Measurements from ENCODE around the gene NCOR2. TPM values are rescaled to one million over a fixed set of nuclear protein-coding genes. Genes with fewer than 3 reads are reported as not detected.

NCOR2 gene
- total RNA-seq, 1 donor from 2014 or later: 336 TPM

DNA sequence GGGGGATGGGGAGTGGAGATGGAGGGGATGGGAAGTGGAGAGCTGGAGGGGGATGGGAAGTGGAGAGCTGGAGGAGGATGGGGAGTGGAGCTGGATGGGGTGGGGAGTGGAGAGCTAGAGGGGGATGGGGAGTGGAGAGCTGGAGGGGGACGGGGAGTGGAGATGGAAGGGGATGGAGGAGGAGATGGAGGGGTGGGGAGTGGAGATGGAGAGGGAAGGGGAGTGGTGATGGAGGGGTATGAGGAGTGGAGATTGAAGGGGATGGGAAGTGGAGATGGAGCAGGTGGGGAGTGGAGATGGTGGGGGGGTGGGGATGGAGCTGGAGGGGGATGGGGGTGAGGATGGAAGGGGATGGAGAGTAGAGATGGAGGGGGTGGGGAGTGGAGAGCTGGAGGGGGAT, 26.1 kb downstream of the NCOR2 start:
- no peak for DNase-seq (ENCODE audit: low spot score in 2 of 2, unreplicated experiment in 2 of 2)
- no peaks in the 10 kb centered on the region for H3K27me3 Mint-ChIP-seq (ENCODE audit: low read depth)
- no peak overlapping the region for H3K27ac Mint-ChIP-seq
- peaks cover 6% of the 10 kb centered on the region for H3K36me3 Mint-ChIP-seq
- H3K9me3 Mint-ChIP-seq: no peaks in the 10 kb centered on the region
- H3K4me1 Mint-ChIP-seq: peaks cover 50% of the 10 kb centered on the region
- no peak overlapping the region for H3K4me3 Mint-ChIP-seq
- TF ChIP-seq CTCF (IDR thresholded peaks at IDR 0.05; ENCODE audit: unreplicated experiment): no peak

DNA sequence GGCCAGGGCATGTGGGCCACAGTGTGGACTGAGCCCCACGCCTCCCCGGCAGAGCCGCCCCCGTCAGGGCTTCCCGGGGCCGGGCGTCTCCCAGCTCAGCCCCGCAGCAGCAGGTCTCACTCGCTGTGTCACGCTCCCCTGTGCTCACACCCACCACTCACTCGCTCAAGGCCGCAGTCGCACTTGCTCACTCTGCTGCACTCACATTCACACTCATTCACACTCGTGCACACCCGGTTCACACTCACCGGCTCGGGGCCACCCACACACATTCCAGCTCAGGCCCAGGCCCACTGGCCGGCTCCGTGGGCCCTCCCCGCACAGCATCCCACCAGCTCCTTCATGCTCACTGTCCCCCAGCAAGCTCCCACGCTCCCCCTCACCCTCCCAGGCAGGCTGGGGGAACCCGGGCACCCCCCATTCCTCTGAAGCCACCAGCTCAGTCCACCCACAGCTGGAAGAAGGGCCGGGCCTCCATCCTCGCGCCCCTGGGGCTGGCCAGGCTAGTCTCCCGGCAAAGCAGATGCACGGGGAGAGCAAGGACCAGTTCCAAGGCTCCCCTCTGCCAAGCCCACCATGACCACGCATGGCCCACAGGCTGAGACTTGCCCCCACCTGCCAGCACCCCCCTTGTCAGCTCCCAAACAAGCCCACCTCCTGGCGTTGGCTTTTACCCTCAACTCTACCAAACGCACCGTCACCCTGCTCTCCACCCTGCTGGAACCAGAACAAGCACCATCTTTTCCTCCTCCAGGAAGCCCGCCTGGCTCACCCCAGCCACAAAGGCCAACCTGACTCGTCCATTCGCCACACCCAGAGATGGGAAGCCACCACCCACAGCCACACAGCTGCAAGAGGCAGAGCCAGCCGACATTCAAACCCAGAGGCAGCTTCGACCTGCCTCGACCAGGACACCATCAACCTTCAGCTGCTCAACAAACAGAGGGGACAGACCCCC, 28.0 kb downstream of the NCOR2 start:
- Mint-ChIP-seq H3K36me3 (peaks cover 7% of the 10 kb centered on the region), H3K27me3 (ENCODE audit: low read depth) (no peaks in the 10 kb centered on the region), H3K27ac (peak overlapping the region; percentile 71), H3K4me1 (peaks cover 45% of the 10 kb centered on the region), H3K9me3 (no peaks in the 10 kb centered on the region), H3K4me3 (no peak overlapping the region)
- no peak for DNase-seq (ENCODE audit: low spot score in 2 of 2, unreplicated experiment in 2 of 2)
- no peak for TF ChIP-seq CTCF (IDR thresholded peaks at IDR 0.05; ENCODE audit: unreplicated experiment)

DNA sequence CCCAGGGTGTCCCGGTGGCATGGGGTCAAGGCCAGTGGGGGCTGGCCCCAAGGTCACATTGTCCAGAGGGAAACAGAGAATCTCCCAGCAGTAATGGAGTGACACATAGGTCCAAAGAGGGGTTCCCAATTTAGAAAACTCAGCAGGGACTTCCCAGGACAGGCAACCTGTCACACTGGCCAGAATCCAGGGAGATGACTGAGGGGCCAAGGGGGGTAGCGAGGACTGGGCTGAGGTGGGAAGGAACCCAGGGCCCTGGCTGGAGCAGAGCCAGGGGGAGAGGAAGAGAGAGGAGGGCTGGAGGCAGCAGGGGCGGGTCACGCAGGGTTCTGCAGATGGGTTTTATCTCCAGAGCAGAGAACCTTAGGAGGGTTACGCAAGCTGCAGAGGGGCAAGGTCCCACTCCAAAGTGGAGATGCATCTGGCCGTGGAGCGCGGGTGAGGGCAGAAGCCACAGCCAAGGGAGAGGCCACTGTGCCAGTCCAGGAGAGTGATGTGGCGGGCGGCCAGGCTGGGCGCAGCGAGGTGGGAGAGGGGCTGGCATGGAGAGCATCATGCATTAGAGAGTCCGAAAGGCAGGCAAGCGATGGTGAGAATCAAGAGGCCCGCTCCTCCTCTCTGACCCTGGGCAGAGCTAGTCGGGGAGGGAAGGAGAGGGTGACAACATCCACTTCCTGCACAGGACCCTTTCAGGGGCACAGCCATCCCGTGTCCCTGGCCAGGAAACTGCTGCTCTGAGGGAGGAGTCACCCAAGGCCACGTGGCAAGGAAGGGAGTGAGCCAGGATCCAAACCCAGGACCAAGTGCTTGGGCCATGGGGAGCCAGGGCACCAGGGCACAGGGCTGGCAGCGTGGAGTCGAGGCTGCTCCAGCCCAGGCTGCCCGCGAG, 29.0 kb downstream of the NCOR2 start:
- no peak for TF ChIP-seq CTCF (IDR thresholded peaks at IDR 0.05; ENCODE audit: unreplicated experiment)
- Mint-ChIP-seq H3K9me3 (no peaks in the 10 kb centered on the region), H3K27ac (peak overlapping the region; percentile 81), H3K27me3 (ENCODE audit: low read depth) (no peaks in the 10 kb centered on the region), H3K4me3 (no peak overlapping the region), H3K36me3 (peaks cover 7% of the 10 kb centered on the region), H3K4me1 (peaks cover 42% of the 10 kb centered on the region)
- DNase-seq (ENCODE audit: low spot score in 2 of 2, unreplicated experiment in 2 of 2): no peak

- no peak for DNase-seq (ENCODE audit: low spot score in 2 of 2, unreplicated experiment in 2 of 2)
- peaks cover 42% of the 10 kb centered on the region for H3K4me1 Mint-ChIP-seq
- no peaks in the 10 kb centered on the region for H3K27me3 Mint-ChIP-seq (ENCODE audit: low read depth)
- TF ChIP-seq CTCF (IDR thresholded peaks at IDR 0.05; ENCODE audit: unreplicated experiment): no peak
- peak overlapping the region; percentile 81 for H3K27ac Mint-ChIP-seq
- no peaks in the 10 kb centered on the region for H3K9me3 Mint-ChIP-seq
- H3K36me3 Mint-ChIP-seq: peaks cover 7% of the 10 kb centered on the region
- H3K4me3 Mint-ChIP-seq: no peak overlapping the region
Measured at GRCh38 chr12:124537525-124538193, 29.8 kb downstream of the NCOR2 start.

- no peak overlapping the region for H3K4me3 Mint-ChIP-seq
Measured at GRCh38 chr12:124536641-124537040, 30.8 kb downstream of the NCOR2 start.

More at GRCh38 chr12:124536641-124537040, 30.8 kb downstream of the NCOR2 start:
- H3K27ac Mint-ChIP-seq: peak overlapping the region; percentile 19
- no peak for TF ChIP-seq CTCF (IDR thresholded peaks at IDR 0.05; ENCODE audit: unreplicated experiment)
- DNase-seq (ENCODE audit: low spot score in 2 of 2, unreplicated experiment in 2 of 2): no peak
- peaks cover 50% of the 10 kb centered on the region for H3K4me1 Mint-ChIP-seq
- no peaks in the 10 kb centered on the region for H3K9me3 Mint-ChIP-seq
- no peaks in the 10 kb centered on the region for H3K27me3 Mint-ChIP-seq (ENCODE audit: low read depth)
- H3K36me3 Mint-ChIP-seq: peaks cover 7% of the 10 kb centered on the region
